ENCODE measurements around the gene MATN1.

Gene MATN1

DNA sequence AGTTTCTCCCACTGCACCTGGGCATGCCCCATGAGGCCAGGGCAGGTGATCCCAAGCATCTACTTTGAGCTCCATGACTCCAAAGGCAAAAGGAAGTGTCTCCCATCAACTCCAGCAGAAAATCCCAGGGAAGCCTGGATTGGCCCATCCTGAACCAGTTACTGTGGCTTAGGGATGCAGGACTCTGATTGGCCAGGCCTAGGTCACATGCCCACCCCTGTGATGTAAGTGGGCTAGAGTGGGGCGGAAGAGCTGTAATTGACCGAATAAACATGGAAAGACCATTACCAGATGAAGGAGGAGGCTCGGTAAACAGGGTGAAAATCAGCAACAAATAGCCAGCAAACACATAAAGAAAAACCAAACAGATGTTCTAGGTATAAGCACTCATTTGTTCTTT, 45.2 kb downstream of the MATN1 start:
- no peak for DNase-seq

GRCh38 chr1:30677471-30677870, 45.9 kb downstream of the MATN1 start:
- no peak for DNase-seq

DNA sequence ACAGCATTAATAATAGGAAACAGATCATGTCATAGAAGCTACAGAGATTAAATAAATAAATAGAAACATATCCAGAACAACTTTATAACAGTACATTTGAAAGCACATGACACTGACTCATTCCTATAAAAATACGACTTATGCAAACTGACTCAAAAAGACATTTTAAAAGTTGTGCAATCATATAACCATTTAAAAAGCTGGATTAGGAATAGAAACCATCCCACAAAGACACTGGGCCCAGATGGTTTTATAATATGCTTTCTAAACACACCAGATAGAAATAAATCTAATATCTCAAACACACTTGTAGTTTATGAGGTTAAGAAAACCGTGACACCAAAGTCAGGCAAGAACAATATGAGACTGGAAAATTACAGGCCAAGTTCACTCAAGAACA, 47.6 kb downstream of the MATN1 start:
- no peak for DNase-seq

- no peak for DNase-seq
Observed at GRCh38 chr1:30675289-30675688, 48.1 kb downstream of the MATN1 start.

DNA sequence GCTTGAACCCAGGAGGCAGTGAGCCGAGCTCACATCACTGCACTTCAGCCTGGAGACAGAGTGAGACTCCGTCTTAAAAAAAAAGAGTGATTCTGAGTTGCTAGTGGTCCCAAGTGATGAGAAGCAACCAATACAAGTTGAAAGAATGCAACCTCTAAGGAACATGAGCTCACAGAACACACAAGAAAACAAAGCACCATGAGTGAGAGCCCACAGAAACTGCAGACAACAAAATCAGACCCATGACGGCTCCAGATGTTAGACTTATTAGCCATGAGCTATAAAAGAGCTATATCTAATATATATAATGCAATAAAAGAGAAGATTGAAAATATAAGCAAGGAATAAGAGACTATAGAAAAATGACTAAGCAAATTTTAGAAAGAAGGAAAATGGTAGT, 50.0 kb downstream of the MATN1 start:
- no peak for DNase-seq

DNA sequence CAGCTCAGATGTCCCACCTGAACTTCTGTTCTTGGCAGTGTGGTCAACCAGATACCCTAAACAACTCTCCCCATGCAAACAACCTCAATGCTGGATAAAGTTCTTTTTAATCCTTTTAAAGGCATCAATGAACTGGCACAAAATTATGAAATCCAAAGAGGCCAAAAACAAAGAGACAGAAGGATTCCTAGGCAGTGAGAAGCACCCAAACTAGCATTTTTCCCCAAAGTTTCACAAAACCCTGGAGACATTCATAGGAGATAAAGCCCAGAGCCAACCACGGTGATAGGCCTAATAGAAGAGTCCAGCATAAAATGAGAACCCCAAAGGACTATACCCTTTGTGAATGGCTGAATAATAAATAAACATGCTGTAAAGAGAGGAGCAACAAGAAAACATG, 50.7 kb downstream of the MATN1 start:
- no peak for DNase-seq

GRCh38 chr1:30670240-30671060, 52.9 kb downstream of the MATN1 start:
- DNase-seq: no peak

- no peak for DNase-seq
Observed at GRCh38 chr1:30668546-30669327, 54.6 kb downstream of the MATN1 start.

- DNase-seq: no peak
Observed at GRCh38 chr1:30668024-30668423, 55.4 kb downstream of the MATN1 start.

DNA sequence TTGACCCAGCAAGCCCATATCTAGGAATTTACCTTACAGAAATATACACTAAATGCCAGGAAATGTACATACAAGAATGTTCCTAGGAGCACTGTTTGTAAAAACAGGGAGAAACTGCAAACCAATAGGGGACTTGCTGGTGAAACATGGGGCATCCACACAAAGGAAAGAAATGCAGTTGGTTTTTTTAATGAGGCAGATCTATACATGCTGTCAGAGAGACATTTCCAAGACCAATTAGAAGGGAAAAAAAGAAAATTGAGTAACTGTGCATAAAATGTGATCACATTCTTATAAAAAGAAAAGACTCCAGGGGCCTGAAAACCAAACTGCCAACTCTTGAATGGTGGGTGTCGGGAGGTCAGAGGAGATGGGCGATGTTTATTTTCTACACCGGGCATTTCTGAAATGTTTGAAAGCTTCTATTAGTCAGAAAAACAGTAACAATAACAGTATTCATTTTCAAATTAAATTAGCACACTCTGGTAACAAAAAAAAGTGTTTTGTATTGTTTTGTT, 56.6 kb downstream of the MATN1 start:
- DNase-seq: no peak

- DNase-seq: no peak
Observed at GRCh38 chr1:30665216-30666010, 58.0 kb downstream of the MATN1 start.

DNA sequence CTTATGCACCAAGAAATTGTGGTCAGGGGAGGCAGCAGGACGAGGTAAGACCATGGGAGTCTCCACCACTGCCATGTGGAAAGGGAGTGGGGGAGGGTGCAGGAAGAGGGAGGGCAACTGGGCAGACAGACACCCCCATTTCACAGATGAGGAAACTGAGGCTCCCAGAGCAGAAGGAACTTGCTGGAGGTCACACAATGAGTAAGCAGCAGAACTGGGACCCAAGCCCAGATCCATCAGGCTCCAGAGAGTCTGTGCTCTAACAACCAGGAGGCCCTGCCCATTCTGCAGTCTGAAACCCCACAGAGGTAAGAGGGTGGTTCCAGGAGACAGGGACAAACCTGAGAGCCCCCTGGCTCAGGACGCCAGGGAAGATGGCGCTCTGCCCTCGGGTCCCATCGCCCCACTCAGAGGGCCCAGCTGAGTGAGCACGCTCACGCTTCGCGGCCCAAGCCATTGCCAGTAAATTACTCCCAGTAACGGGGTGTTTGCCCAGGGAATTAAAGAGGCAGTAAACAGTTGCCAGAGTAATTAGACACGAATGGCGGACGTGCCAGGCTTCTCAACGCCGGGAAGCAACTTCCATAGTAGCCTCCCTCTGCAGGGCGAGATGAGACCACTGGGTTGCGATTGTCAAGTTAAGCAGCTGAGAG, 59.2 kb downstream of the MATN1 start:
- DNase-seq: no peak

GRCh38 chr1:30663596-30664091, 59.7 kb downstream of the MATN1 start:
- DNase-seq: no peak

DNA sequence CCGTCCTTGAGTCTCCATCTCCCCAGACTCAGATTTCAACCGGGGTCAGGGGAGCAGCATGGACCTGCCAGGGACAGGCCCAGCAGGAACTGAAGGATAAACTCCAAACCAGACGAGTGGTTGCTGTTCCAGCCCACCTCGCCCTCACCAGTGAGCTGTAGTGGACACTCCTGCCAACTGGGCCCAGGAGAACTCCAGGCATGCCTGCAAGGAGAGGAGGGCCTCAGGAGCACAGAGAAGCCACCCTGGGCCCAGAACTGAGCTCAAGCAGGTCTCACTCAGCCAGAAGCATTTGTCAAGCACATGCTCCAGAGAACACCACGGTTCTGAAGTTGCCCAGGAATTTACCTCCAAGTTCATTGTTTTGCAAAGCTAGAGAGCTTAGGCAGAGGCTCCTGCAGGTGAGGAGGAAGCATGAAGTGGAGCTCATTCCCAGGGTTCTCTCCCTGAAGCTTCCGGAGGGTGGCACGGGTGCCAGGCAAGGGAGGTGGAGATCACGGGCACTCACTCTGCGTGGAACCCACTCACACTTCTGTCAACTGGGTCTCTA, 61.0 kb downstream of the MATN1 start:
- DNase-seq: no peak

- no peak for DNase-seq
Observed at GRCh38 chr1:30661311-30661710, 62.1 kb downstream of the MATN1 start.

Measured in CD4-positive, alpha-beta T cell treated with Interleukin-17A for 4 hours (primary cell).